GM21360 (cell line): ENCODE measurements around the gene ADAMTS16.

Experiments
- ATAC-seq: cut with Tn5 transposase; IDR thresholded peaks from one replicate; pipeline ENCODE4 v1.9.1; 2021; ENCODE audit warnings: mild to moderate bottlenecking, moderate library complexity; ENCODE audit not compliant: unreplicated experiment

The ADAMTS16 gene

DNA sequence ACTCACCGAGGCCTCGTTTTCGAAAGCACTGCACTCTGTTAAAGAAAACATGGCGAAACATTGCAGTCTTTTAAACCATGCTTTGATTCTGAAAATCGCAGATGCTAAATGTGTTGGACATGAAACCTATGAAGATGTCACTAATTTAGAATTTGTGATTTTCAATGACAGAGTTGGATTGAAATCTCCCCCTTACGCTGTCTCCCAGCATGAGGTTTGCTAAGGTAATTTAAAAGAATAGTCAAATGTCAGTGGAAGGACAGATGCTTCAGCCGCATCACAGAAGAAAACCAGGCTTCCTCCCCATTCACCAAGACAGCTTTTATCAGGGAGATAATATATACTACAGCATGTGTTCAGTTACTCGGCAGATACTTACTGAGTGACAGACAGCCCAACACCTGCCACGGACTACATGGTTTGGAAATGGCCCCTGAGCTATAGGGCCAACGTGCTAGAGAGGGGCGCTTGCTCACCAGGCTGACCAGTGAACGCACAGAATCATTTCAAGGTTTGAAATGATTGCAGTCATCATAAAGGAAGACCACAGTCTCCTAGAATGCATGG lies 136.9 kb downstream of the ADAMTS16 start:
- no peak for ATAC-seq

DNA sequence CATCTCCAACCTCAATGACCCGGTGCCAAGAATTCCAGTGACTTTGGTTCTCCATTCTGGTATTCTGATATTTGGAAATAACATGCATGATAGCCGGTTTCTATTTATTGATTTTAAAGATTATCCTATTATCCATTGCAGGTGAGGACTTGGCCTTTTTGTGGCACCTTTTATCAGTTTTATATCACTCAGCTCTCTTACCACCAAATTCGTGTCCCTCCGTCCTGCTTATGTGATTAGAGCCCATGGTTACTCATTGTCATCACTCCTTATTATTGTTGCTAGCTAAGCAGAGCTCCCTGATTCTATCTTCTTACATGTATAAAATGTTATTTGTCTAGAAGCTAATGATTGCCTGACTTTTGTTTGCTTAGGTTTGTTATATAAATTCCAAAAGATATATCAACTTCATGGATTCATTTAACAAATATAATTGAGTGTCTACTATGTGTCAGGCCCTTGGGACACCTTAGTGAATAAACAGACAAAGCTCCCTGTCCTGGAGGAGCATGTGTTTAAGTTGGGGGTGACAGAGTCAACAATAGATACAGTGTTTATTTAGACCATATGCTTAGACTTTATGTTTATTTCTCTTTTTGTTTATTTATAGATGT lies 138.2 kb downstream of the ADAMTS16 start:
- no peak for ATAC-seq

DNA sequence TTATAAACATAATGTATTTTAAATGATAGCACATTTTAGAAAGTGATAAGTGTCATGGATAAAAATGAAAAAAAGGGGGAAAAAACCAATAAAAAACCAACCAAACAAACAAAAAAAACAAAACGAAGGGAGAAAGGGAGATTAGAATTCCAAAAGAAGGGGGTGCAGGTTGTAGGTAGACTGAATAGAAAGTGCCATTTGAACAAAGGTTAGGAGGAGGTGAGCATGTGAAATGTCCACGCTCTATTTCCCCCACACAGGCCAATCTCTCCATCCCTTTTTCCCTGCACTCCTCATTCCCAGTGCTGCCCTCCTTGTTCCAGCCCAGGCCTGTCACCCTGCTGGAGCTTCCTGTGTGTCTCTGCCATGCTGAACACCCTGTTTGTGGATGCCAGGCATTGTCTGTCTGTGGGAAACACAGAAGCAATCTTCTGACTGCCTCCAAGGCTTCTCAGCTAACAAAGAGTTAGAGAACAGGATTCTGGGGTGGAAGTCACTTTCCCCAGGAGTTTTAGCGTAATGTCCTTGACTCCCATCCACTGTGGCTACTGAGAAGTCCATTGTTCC lies 138.8 kb downstream of the ADAMTS16 start:
- ATAC-seq: no peak

- no peak for ATAC-seq
Observed at GRCh38 chr5:5285906-5286305, 145.8 kb downstream of the ADAMTS16 start.

- no peak for ATAC-seq
Observed at GRCh38 chr5:5287419-5287818, 147.3 kb downstream of the ADAMTS16 start.

DNA sequence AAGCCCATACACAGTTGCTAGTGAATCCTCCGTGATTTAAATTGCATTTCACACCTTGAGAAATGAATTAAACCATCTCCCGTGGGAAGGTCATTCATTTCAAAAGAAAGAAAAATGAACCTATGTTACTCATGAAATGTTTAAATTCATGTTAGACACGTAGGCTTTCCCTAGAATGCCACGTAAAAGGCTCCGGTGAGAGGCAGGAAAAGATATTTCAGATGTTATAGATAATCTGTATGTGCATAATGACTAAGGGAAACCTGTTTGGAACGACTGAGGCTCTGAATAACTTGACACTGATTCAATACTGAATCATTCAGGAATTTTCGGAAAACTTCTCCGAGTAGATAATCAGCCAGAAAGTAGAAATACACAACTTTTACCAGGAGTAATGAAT lies 148.1 kb downstream of the ADAMTS16 start:
- no peak for ATAC-seq

- no peak for ATAC-seq
Observed at GRCh38 chr5:5289537-5289936, 149.4 kb downstream of the ADAMTS16 start.

GRCh38 chr5:5290674-5291334 lies 150.7 kb downstream of the ADAMTS16 start:
- ATAC-seq: no peak

DNA sequence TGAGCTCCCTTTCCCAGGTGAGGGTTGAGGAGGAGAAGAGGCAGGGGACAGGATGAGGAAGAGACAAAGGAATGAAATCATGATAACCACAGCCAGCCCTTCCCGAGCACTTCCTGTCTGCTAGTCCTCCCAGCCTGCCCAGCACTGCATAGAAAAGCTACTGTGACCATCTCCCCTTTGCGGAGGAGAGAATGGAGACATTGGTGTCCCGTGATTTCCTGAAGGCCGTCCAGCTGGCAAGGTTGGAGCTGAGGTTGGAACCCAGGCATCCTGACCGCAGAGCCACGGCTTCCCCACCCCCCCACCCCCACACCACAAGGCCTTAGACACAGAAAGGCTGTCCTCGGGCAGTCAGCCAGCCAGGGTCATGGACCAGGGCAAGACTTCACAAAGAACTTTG lies 151.2 kb downstream of the ADAMTS16 start:
- no peak for ATAC-seq

- ATAC-seq: no peak
Observed at GRCh38 chr5:5293029-5293428, 152.9 kb downstream of the ADAMTS16 start.

GRCh38 chr5:5294429-5294828 lies 154.3 kb downstream of the ADAMTS16 start:
- no peak for ATAC-seq

DNA sequence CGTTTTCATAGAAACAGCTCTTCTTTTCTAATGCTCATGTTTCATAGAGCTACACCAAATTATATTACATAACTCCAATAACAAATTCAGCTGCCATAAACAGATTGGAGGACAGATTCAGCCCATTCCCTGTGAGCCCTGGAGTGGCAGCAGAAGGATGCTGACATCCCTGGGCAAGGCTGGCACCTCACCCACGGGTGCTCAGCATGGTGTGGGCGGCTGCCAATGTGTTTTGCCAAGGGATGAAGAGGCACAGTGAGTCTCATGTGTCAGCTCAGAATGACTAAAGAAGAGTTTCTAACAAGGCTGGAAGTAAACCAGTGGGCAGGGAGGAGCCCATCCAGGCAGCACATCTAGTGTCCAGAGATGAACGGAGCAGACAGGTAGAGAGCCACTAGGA lies 155.2 kb downstream of the ADAMTS16 start:
- no peak for ATAC-seq

- ATAC-seq: no peak
Observed at GRCh38 chr5:5296051-5296450, 155.9 kb downstream of the ADAMTS16 start.

DNA sequence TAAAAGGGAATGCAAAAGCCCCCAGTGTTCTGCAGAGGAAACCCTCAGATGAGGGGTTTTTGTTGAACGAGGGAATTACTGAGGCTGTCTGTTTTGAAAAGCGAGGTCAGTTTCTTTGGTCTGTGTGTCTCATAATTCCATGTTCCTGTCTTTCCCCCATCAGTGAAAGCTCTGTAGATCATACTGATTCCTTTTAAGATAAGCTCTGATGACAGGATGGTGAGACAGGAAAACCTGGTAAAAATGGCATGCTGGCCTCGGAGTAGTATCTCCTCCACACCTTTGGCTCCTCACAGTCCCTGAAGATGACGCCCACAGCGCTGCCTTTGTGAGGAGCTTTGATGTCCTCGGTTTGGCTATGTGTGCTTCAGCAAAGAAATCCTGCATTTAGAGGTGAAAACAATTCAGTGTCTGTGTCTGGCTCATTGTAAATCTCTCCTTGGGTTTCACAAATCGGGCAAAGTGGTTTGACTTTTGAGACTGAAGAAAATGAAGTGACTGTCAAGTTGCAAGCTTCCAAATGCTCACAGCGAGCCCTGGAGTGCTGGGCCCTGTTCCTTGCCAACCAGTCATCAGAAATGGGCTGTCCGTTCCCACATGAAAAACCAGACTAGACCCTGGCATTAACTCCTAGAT lies 157.4 kb downstream of the ADAMTS16 start:
- ATAC-seq: no peak

DNA sequence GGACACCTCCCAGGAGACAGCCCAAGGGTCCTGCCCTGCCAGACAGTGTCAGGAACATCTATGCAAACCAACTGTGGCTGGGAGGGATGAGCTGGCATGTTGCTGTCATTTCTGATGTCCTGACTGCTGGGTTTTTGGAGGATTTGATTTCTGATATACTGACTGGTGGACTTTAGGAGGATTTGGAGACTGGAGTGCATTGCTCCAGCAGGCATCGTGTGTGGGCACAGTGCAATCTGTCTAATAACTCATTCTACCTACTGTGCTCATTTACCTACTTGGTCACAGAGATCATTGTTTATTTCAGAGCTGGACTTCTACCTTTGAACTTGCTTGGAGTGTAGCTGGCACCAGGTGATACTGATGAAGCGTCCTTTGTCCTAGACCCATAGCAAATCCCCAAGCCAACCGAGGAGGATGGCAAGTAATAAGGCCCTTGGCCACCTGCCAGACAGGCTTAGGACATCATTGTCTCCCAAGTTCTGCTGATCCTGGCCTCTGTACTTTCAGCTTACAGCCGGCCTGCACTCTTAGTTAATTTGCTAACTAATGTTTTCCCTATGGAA lies 158.0 kb downstream of the ADAMTS16 start:
- no peak for ATAC-seq

GRCh38 chr5:5298841-5299541 lies 158.9 kb downstream of the ADAMTS16 start:
- ATAC-seq: no peak

DNA sequence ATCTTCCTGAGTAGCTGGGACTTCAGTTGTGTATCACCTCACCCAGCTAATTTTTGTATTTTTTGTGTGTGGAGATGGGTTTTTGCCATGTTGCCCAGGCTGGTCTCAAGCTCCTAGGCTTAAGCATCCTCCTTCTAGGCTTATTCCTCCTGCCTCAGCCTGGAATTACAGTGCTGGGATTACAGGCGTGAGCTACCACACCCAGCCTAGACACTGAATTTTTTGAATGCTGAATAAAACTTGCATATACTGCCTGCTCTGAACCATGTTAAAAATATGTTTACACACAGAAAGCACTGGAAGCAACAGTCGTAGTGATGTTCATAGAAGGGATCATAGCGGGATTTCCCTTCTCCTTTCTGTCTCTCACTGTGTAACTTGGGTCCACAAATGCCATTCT lies 161.0 kb downstream of the ADAMTS16 start:
- ATAC-seq: no peak

DNA sequence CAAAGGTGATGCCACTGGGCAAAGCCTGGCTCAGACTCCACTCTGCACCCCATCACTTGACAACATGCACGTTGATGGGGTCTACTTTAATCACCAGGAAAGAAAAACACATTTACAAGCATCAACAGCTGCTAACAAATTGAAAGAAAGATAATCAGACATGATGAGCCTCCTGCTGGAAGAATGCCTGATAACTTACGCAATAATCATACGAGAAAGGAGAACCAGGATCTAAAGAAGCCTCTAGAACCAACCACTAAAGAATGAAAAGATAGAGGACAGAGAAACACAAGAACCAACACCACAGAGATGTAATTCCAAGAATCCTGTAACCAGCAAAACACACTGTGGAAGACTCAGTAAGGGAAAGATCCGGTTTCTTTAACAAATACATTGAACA lies 162.1 kb downstream of the ADAMTS16 start:
- no peak for ATAC-seq

- no peak for ATAC-seq
Observed at GRCh38 chr5:5303242-5303641, 163.1 kb downstream of the ADAMTS16 start.

DNA sequence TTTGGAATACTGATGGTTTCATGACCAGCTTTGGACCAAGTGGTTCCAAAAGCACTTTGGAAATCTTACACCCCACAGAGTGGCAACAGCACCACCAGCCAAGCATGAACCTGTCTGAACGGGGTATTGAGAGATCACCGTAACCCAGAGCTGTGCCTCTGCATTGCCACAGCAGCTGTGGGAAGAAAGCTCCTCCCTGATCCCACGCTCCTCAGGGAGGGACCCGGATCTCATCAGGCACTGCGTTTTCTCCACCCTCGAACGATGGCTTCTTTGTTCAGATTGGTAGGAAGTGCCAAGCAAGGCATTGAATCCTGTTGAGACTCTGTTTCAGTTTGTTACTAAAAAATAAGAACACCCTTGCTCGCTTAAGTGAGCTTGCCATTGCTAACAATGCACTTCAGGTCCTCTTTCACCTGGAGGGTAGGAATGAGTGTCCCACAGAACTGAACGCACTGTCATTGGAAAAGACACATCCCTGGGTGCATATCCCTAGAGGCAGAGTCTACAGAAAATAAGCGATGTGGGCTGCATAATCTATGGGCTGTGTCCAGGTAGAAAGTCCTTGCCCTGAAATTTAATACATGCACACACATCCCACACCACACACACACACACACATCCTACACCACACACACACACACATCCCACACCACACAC lies 164.4 kb downstream of the ADAMTS16 start:
- no peak for ATAC-seq
